ENCODE data around the gene SMYD3.
"Not testable (repeated sequence)": the region's sequence is repeated elsewhere in the genome, so short reads cannot be mapped to it uniquely, and the experiment has no call there.

The SMYD3 gene

DNA sequence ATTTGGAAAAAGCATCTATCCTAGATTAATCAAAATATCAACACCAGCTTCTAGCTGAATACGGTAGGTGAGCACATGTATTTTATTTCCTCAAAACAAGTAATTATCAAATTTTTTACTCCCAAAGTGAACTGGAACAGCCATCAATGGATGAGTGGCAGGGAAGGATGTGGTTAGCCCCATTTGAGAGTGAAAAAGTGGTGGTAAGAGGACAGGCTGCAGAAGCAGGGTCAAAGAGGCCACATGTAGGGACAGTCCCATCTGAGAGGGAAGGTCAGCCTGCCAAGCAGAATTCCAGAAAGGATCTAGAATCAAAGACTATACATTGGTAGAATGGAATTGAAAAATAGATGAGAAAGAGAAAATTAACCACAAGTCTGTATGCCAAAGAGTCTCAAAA, 163.8 kb downstream of the SMYD3 start:
- no peak for DNase-seq

- no peak for DNase-seq
These were observed 168.5 kb downstream of the SMYD3 start for GRCh38 chr1:246338546-246338945.

DNA sequence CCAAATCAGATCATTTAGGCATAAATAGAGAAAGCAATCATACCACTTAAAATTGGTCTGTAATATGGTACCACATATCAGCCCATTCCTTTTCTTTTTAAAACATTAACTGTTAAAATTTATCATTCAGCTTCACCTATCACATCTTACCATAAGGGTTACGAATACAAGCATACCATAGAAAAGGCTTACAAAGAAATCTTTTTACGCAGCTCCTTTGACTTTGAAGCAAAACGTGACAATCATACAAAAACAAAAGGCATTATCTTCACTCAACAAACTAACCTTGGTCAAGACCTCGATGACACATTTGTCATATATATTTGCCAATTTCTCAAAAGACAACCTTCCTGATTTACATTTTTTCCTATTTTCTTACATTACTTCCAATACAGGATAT, 169.0 kb downstream of the SMYD3 start:
- no peak for DNase-seq

GRCh38 chr1:246335151-246335550, 171.9 kb downstream of the SMYD3 start:
- no peak for DNase-seq

GRCh38 chr1:246333855-246334254, 173.2 kb downstream of the SMYD3 start:
- no peak for DNase-seq

DNA sequence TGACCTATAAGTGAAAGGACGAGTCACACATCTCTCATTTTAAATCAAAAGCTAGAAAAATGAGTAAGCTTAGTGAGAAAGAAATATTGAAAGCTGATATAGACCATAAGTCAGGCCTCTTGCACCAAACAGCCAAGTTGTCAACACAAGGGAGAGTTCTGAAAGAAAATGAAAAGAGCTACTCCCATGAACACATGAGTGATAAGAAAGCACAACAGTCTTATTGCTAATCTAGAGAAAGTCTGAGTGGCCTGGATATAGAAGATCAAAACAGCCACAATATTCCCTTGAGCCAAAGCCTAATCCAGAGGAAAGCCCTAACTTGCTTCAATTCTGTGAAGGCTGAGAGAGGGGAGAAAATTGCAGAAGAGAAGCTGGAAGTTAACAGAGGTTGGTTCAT, 175.0 kb downstream of the SMYD3 start:
- DNase-seq = no peak

GRCh38 chr1:246329900-246330299, 177.2 kb downstream of the SMYD3 start:
- no peak for DNase-seq

GRCh38 chr1:246329292-246329691, 177.8 kb downstream of the SMYD3 start:
- DNase-seq = not testable (repeated sequence)

DNA sequence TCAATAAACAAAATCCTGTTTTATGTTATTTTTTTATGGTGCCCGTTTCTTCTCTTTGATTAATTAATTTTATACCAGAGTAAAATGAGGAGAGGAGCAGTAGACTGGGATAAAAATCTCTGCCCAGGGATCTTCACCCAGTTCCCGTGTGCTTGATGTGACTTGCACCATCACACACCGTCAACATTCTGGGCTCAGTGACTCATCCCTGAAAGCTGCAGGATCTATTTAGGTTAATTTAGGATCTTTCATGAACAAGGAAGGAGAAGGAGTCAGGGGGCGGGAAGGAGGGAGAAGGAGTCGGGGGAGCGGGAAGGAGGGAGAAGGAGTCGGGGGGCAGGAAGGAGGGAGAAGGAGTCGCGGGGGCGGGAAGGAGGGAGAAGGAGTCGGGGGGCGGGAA, 182.4 kb downstream of the SMYD3 start:
- DNase-seq = no peak

GRCh38 chr1:246324033-246324432, 183.0 kb downstream of the SMYD3 start:
- not testable (repeated sequence) for DNase-seq

- DNase-seq = no peak
These were observed 186.8 kb downstream of the SMYD3 start for GRCh38 chr1:246320286-246320685.

DNA sequence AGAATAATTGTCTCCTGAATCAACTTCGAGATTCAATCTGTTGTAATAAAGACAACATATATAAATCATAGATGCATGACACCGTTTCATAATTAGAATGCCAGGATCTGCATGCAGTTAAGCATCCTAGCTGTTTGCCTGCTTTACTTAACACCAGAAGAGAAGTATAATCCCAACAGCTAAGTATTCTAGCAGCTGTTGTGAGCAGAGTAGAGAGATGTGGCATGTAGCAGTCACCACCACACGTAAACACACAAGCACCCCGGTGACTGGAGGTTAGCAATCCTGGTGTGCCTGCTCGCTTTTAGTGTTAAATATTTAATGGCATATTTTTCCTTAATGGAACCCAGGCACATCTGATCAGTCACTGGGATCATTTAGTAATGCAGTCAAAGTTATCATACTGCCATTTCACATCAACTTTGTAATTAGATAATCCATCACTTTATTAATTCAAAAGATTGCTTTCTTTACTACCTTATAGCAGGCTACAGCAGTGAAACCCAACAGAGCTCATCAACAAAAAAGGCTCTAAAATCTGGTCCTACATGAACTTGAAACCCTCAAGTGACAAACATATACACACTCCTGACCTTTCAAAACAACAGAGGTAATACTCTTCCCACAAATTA, 187.9 kb downstream of the SMYD3 start:
- DNase-seq = no peak

GRCh38 chr1:246318622-246319021, 188.5 kb downstream of the SMYD3 start:
- DNase-seq = no peak

DNA sequence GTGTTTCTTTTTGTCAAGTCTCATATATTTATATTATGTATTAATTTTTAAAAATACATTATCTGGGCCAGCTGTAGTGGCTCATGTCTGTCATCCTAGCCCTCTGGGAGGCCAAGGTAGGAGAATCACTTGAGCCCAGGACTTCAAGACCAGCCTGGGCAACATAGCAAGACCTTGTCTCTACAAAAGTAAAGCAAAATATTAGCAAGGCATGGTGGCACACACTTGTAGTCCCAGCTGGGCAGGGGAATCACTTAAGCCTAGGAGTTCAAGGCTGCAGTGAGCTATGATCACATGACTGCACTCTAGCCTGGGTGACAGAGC, 189.1 kb downstream of the SMYD3 start:
- DNase-seq = no peak

DNA sequence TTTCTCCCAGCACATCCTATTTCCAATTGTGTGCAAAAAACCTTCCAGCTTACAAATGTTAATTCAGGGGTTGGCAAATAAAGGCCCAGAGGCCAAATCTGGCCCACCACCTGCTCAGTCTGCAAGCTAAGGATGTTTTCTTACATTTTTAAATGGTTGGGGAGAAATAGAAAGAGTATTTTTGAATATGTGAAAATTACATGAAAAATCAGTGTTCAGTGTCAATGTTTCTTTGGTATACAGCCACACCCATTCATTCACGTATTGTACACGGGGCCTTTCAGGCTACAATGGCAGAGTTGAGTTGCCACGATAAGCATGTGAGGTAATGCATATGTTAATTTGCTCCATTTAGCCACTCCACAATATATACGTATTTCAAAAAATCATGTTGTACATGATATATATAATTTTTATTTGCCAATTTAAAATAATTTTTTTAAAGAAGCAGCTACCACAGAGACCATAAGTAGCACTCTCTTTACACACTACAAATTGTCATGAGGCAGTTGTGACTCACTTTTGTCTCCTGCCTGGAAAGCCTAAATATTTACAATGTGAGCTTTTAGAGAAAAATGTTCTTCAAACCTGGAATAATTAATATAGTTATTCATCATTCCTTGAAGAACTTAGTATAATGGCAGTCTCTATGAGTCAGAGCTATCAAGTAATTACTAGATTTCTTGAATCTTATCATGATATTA, 189.6 kb downstream of the SMYD3 start:
- DNase-seq = no peak

DNA sequence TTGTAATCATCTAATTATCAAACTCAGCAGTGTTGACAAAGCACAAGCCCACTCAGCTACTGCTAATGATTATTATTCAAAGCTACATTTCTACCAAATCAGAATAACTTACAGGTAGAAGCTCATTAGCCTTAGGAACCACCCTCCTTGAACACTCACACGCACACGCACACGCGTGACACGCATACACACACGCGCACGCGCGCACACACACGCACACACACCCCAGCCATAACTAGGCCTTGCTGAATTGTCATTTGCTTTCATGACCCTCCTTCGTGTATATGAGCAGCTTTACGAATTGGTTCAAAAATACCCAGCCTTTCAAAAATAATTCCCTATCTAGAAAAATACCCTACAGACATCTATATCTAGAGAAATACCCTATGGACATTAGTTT, 195.6 kb downstream of the SMYD3 start:
- no peak for DNase-seq

GRCh38 chr1:246309247-246309884, 197.7 kb downstream of the SMYD3 start:
- no peak for DNase-seq

GRCh38 chr1:246308533-246309075, 198.5 kb downstream of the SMYD3 start:
- no peak for DNase-seq

DNA sequence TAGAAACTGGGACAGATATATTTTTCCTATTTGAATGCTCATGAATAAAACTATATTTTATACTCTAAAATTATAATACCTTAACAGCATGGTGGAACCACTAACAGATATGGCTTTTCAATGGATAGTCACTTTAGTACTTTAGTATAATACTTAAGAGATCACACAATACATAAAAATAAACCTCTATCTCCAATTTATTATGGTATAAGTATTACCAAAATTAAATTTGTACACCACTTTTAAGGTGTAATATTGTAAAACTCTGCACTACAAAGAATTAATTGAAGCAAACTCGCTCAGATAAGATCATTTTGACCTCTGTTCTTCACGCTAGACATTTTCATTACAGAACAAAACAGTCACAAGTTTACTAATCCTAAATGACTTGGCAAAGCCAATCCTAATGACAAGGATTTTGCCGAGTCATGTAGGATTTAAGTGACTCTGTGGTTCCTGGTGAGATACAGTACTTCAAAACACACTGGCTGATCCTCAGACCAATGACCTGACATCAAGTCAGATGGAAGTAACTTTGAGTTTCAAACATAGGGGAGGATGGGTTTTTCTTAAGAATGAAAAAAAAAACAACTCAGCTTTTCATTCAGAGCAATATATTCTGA, 200.6 kb downstream of the SMYD3 start:
- no peak for DNase-seq

- no peak for DNase-seq
These were observed 202.4 kb downstream of the SMYD3 start for GRCh38 chr1:246304484-246305259.

DNA sequence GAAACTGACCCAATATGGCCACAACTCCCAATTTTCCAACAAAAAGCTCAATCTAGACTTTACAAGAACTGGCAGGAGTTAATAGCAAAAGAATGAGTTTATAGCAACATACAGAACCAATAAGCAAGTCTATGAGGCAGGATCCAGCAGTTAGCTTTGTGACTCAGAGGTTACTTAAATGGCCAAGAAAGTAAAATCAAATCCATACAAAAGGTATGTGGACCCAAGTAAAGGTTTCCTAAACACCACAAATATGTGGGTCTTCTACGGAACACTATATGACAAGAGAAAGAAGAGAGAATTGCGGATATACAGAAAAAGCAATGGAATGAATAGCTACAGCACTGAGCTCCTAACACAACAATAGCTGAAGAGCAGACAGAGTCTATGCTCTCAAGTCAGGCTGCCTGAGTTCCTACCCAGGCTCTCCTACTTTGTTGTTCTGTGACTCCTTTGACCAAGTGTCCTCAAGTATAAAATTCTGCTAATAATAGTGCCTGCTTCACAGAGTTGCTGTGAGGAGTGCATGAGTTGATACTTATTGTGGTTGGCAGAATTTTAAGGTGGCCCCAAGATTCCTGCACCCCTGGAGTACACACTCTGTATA, 204.3 kb downstream of the SMYD3 start:
- DNase-seq = no peak

GRCh38 chr1:246302251-246302625, 204.8 kb downstream of the SMYD3 start:
- DNase-seq = no peak

All from activated gamma-delta T cell treated with Interleukin-2 at 50 U/mL for 16 hours (primary cell).